Neural progenitor cell (in vitro differentiated cells): ENCODE results near the gene THBS4. TPM values are rescaled to one million over a fixed set of nuclear protein-coding genes. Genes with fewer than 3 reads are reported as not detected.

Experiments
- DNase-seq: peaks from one replicate; pipeline ENCODE4 v3.0.0-alpha.2; 2016; ENCODE audit warnings: low spot score
- H2AFZ ChIP-seq: fragments of 200-600 bp; sonication (generic); replicated peaks from 2 replicates; pipeline ENCODE4 v1.6.1; 2016; ENCODE audit warnings: antibody characterized with exemption
- H3F3A ChIP-seq: fragments of 200-600 bp; sonication (generic); 2 replicates; pipeline ENCODE4 v1.6.1; 2016; ENCODE audit warnings: antibody characterized with exemption, low read depth
- H3K27ac ChIP-seq: fragments of 200-600 bp; sonication (generic); 2 replicates; pipeline ENCODE4 v1.5.1; 2016; ENCODE audit warnings: mild to moderate bottlenecking
- H3K27me3 ChIP-seq: fragments of 200-600 bp; sonication (generic); 2 replicates; pipeline ENCODE4 v1.6.1; 2016; ENCODE audit warnings: mild to moderate bottlenecking, moderate library complexity
- H3K36me3 ChIP-seq: fragments of 200-600 bp; sonication (generic); 2 replicates; pipeline ENCODE4 v1.5.1; 2016
- H3K4me1 ChIP-seq: fragments of 200-600 bp; sonication (generic); 2 replicates; pipeline ENCODE4 v1.6.1; 2016; ENCODE audit warnings: mixed run types
- H3K4me2 ChIP-seq: fragments of 200-600 bp; sonication (generic); 2 replicates; pipeline ENCODE4 v1.6.1; 2016
- H3K4me3 ChIP-seq: fragments of 200-600 bp; sonication (generic); 2 replicates; pipeline ENCODE4 v1.5.1; 2016
- H3K79me2 ChIP-seq: fragments of 200-600 bp; sonication (generic); 2 replicates; pipeline ENCODE4 v1.6.1; 2016; ENCODE audit warnings: low read depth
- H3K9ac ChIP-seq: fragments of 200-600 bp; sonication (generic); 2 replicates; pipeline ENCODE4 v1.6.1; 2016
- H3K9me3 ChIP-seq: fragments of 200-600 bp; sonication (generic); 2 replicates; pipeline ENCODE4 v1.5.1; 2016; ENCODE audit warnings: low read depth
- H4K20me1 ChIP-seq: fragments of 200-600 bp; sonication (generic); 2 replicates; pipeline ENCODE4 v1.6.1; 2016; ENCODE audit warnings: low read depth
- H3K27ac Mint-ChIP-seq: 3 replicates; pipeline ENCODE4 v1.8.0; 2021; ENCODE audit warnings: mixed read lengths
- H3K27me3 Mint-ChIP-seq: 2 replicates; pipeline ENCODE4 v1.8.0; 2022; ENCODE audit warnings: low read depth, mild to moderate bottlenecking, inconsistent platforms, moderate library complexity, mixed read lengths; ENCODE audit not compliant: insufficient read depth
- H3K36me3 Mint-ChIP-seq: 3 replicates; pipeline ENCODE4 v1.8.0; 2021; ENCODE audit warnings: mixed read lengths
- H3K4me1 Mint-ChIP-seq: 3 replicates; pipeline ENCODE4 v1.8.0; 2021; ENCODE audit warnings: mixed read lengths
- H3K4me3 Mint-ChIP-seq: 3 replicates; pipeline ENCODE4 v1.8.0; 2021; ENCODE audit warnings: mild to moderate bottlenecking, moderate library complexity, mixed read lengths
- H3K9me3 Mint-ChIP-seq: 3 replicates; pipeline ENCODE4 v1.8.0; 2020; ENCODE audit warnings: mixed read lengths
- EZH2 ChIP-seq: fragments of 200-600 bp; sonication (generic); IDR thresholded peaks from 2 replicates; pipeline ENCODE4 v1.6.1; 2017; ENCODE audit warnings: antibody characterized with exemption, mild to moderate bottlenecking, moderate library complexity
- EZH2phosphoT487 ChIP-seq: fragments of 200-600 bp; sonication (generic); IDR thresholded peaks from 2 replicates; pipeline ENCODE4 v1.6.1; 2017; ENCODE audit warnings: antibody characterized with exemption
- total RNA-seq: library from RNA; depleted of rRNA; stranded (reverse); fragments of >200 nt; gene quantifications from 2 replicates; pipeline ENCODE4 v1.2.3, GENCODE V29; 2015; ENCODE audit warnings: low replicate concordance
- TF ChIP-seq, protein P1 (sequence below): fragments of 200-600 bp; sonication (generic); IDR thresholded peaks from 2 replicates; pipeline ENCODE4 v1.5.1; 2017; ENCODE audit warnings: antibody characterized with exemption, mild to moderate bottlenecking

The THBS4 gene
- total RNA-seq, 1 donor from 2014 or later: 31.6 TPM

DNA sequence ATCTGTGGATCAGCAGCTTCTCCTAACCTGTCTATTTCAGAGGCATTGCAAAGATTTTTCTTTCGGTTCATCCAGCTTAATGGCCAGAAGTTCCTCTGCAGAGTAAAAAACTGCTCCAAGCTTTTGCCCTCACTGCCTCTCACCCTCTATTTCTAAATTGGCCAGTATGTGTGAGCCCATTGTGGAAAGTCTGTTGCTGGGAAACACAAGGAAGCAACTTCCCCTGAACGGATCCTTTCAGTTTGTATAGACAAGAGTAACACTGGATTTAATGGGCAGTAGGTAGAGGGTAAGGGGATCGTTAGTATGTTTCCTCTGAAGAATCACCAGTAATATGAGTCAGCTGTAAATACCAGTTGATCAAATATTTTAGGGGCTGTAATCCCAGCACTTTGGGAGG is 7.2 kb downstream of the THBS4 start:
- no peak overlapping the region for H3K9ac ChIP-seq
- no peak overlapping the region for H3K4me3 Mint-ChIP-seq
- TF ChIP-seq EZH2phosphoT487: no peak
- TF ChIP-seq, protein P1, sequence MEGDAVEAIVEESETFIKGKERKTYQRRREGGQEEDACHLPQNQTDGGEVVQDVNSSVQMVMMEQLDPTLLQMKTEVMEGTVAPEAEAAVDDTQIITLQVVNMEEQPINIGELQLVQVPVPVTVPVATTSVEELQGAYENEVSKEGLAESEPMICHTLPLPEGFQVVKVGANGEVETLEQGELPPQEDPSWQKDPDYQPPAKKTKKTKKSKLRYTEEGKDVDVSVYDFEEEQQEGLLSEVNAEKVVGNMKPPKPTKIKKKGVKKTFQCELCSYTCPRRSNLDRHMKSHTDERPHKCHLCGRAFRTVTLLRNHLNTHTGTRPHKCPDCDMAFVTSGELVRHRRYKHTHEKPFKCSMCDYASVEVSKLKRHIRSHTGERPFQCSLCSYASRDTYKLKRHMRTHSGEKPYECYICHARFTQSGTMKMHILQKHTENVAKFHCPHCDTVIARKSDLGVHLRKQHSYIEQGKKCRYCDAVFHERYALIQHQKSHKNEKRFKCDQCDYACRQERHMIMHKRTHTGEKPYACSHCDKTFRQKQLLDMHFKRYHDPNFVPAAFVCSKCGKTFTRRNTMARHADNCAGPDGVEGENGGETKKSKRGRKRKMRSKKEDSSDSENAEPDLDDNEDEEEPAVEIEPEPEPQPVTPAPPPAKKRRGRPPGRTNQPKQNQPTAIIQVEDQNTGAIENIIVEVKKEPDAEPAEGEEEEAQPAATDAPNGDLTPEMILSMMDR: no peak
- no peak for TF ChIP-seq EZH2
- H3K36me3 ChIP-seq: no peaks in the 10 kb centered on the region
- no peaks in the 10 kb centered on the region for H3F3A ChIP-seq
- no peaks in the 10 kb centered on the region for H3K9me3 ChIP-seq
- H3K27ac Mint-ChIP-seq: no peak overlapping the region
- no peaks in the 10 kb centered on the region for H3K36me3 Mint-ChIP-seq
- no peak overlapping the region for H3K4me2 ChIP-seq
- DNase-seq: no peak
- H4K20me1 ChIP-seq: no peaks in the 10 kb centered on the region
- H2AFZ ChIP-seq: no peak overlapping the region
- H3K9me3 Mint-ChIP-seq: no peaks in the 10 kb centered on the region
- no peaks in the 10 kb centered on the region for H3K4me1 Mint-ChIP-seq
- H3K27ac ChIP-seq: no peak overlapping the region
- H3K27me3 Mint-ChIP-seq: no peaks in the 10 kb centered on the region
- no peaks in the 10 kb centered on the region for H3K4me1 ChIP-seq
- H3K4me3 ChIP-seq: no peak overlapping the region
- no peaks in the 10 kb centered on the region for H3K79me2 ChIP-seq
- H3K27me3 ChIP-seq: peaks cover under 1% of the 10 kb centered on the region

DNA sequence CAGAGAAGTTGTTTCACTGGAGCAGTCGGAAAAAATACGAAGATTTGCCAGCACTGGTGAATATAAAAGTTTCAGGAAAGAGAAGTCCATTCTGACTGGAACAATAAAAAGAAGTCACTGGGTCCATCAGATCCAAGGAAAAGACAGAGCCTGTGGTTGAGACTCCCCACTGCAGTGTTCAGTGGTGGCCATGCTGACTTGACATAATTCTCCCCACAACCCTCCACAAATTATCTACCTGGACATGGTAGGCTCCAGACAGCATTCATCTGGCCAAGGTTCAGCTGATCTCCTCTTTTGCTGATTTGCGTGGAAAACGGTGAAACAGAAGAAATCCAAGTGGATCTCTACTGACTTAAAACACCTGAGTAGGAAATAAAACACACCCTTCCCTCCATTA is 8.0 kb downstream of the THBS4 start:
- no peak overlapping the region for H3K4me2 ChIP-seq
- H4K20me1 ChIP-seq: no peaks in the 10 kb centered on the region
- no peak overlapping the region for H3K27ac ChIP-seq
- no peaks in the 10 kb centered on the region for H3K4me1 Mint-ChIP-seq
- no peaks in the 10 kb centered on the region for H3K27me3 Mint-ChIP-seq
- no peaks in the 10 kb centered on the region for H3K79me2 ChIP-seq
- H3K9me3 ChIP-seq: no peaks in the 10 kb centered on the region
- no peaks in the 10 kb centered on the region for H3K27me3 ChIP-seq
- no peak for DNase-seq
- H3K27ac Mint-ChIP-seq: no peak overlapping the region
- TF ChIP-seq, protein P1: no peak
- TF ChIP-seq EZH2: no peak
- no peak for TF ChIP-seq EZH2phosphoT487
- H3K4me3 ChIP-seq: no peak overlapping the region
- peaks cover 2% of the 10 kb centered on the region for H3F3A ChIP-seq
- H3K4me1 ChIP-seq: no peaks in the 10 kb centered on the region
- no peak overlapping the region for H3K4me3 Mint-ChIP-seq
- no peaks in the 10 kb centered on the region for H3K36me3 Mint-ChIP-seq
- no peaks in the 10 kb centered on the region for H3K36me3 ChIP-seq
- no peak overlapping the region for H2AFZ ChIP-seq
- no peaks in the 10 kb centered on the region for H3K9me3 Mint-ChIP-seq
- no peak overlapping the region for H3K9ac ChIP-seq

DNA sequence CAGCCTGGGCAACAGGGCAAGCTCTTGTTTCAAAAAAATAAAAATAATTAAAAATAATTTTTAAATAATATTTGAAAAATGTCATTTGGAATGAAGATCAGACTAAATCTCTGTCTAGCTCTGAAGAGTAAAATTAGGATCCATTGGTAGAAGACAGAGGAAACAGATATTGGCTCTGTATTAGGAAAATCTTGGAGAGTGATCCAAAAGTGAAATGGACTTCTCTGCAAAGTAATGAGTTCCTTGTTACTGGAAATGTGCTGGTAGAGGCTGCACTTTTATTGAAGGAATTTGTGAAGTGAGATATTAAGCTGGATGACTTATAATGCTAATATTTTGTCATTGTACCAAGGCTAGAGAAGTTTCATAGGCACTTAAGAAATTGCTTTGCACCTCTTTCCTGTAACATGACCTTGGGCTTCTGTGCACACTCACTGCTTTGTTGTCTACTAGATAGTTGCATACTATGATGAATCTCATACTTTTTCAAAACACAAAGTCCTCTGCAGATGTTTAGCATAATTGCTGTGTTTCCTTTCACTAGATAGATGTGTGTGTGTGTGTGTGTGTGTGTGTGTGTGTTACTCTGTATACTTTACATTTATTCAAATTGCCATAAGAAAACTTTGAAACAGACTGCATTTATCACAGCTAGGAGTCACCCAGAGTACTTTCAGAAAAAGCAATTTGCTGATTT is 13.1 kb downstream of the THBS4 start:
- Histone ChIP-seq H3K79me2 (no peaks in the 10 kb centered on the region), H3F3A (peaks cover 3% of the 10 kb centered on the region), H3K36me3 (no peaks in the 10 kb centered on the region), H3K4me2 (no peak overlapping the region), H3K27ac (no peak overlapping the region), H2AFZ (no peak overlapping the region), H3K9ac (no peak overlapping the region), H3K27me3 (no peaks in the 10 kb centered on the region), H4K20me1 (no peaks in the 10 kb centered on the region), H3K4me1 (no peaks in the 10 kb centered on the region), H3K4me3 (no peak overlapping the region), H3K9me3 (no peaks in the 10 kb centered on the region)
- Mint-ChIP-seq H3K4me1 (no peaks in the 10 kb centered on the region), H3K4me3 (no peak overlapping the region), H3K36me3 (no peaks in the 10 kb centered on the region), H3K27me3 (peaks cover 3% of the 10 kb centered on the region), H3K27ac (no peak overlapping the region), H3K9me3 (no peaks in the 10 kb centered on the region)
- DNase-seq: no peak
- TF ChIP-seq EZH2 (no peak), EZH2phosphoT487 (no peak)
- TF ChIP-seq, protein P1: no peak
